ENCODE data around the gene MYO1F.

Gene MYO1F

GRCh38 chr19:8489561-8490394 is 87.5 kb downstream of the MYO1F start:
- peak; percentile 51 for DNase-seq

GRCh38 chr19:8488365-8488764 is 88.9 kb downstream of the MYO1F start:
- DNase-seq = no peak

GRCh38 chr19:8487137-8487851 is 89.9 kb downstream of the MYO1F start:
- DNase-seq = no peak

- DNase-seq = no peak
Measured at GRCh38 chr19:8486661-8487136, 90.5 kb downstream of the MYO1F start.

GRCh38 chr19:8485561-8486371 is 91.5 kb downstream of the MYO1F start:
- DNase-seq = no peak

- no peak for DNase-seq
Measured at GRCh38 chr19:8484331-8484894, 92.8 kb downstream of the MYO1F start.

GRCh38 chr19:8483165-8483564 is 94.1 kb downstream of the MYO1F start:
- DNase-seq = no peak

- DNase-seq = no peak
Measured at GRCh38 chr19:8482696-8483095, 94.5 kb downstream of the MYO1F start.

- no peak for DNase-seq
Measured at GRCh38 chr19:8481616-8482015, 95.6 kb downstream of the MYO1F start.

- no peak for DNase-seq
Measured at GRCh38 chr19:8481201-8481600, 96.0 kb downstream of the MYO1F start.

GRCh38 chr19:8478598-8478997 is 98.6 kb downstream of the MYO1F start:
- DNase-seq = no peak

- no peak for DNase-seq
Measured at GRCh38 chr19:8477889-8478288, 99.4 kb downstream of the MYO1F start.

- DNase-seq = no peak
Measured at GRCh38 chr19:8476524-8476923, 100.7 kb downstream of the MYO1F start.

GRCh38 chr19:8475005-8475404 is 102.2 kb downstream of the MYO1F start:
- no peak for DNase-seq

- DNase-seq = no peak
Measured at GRCh38 chr19:8473648-8474476, 103.4 kb downstream of the MYO1F start.
